ENCODE results near the gene HOXB1.

Gene HOXB1

DNA sequence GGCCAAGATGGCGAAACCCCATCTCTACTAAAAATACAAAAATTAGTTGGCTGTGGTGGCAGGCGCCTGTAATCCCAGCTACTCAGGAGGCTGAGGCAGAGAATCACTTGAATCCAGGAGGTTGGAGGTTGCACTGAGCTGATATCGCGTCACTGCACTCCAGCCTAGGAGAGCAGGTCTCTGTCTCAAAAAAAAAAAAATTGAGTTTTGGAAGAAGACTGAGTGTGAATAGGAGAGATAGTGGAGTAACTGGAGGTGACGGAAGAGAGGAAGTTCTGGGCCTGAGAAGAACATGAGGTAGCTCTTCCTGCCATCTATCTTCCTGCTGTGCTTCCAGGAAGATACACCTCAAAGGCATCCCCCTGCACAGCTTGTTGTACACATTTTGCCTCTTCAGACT lies 11.4 kb downstream of the HOXB1 start:
- TF ChIP-seq, protein P1, sequence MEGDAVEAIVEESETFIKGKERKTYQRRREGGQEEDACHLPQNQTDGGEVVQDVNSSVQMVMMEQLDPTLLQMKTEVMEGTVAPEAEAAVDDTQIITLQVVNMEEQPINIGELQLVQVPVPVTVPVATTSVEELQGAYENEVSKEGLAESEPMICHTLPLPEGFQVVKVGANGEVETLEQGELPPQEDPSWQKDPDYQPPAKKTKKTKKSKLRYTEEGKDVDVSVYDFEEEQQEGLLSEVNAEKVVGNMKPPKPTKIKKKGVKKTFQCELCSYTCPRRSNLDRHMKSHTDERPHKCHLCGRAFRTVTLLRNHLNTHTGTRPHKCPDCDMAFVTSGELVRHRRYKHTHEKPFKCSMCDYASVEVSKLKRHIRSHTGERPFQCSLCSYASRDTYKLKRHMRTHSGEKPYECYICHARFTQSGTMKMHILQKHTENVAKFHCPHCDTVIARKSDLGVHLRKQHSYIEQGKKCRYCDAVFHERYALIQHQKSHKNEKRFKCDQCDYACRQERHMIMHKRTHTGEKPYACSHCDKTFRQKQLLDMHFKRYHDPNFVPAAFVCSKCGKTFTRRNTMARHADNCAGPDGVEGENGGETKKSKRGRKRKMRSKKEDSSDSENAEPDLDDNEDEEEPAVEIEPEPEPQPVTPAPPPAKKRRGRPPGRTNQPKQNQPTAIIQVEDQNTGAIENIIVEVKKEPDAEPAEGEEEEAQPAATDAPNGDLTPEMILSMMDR (IDR thresholded peaks at IDR 0.05; ENCODE audit: extremely low read depth, insufficient read depth, missing control alignments): no peak
- DNase-seq (ENCODE audit: low spot score): no peak
- in situ Hi-C loops (cut with MboI; ENCODE audit: low pct_unique_long_range_greater_than_20kb, low sequenced_read_pairs, unreplicated experiment): no loop called here

GRCh38 chr17:48517478-48517877 lies 13.3 kb downstream of the HOXB1 start:
- no peak for DNase-seq (ENCODE audit: low spot score)
- in situ Hi-C loops (cut with MboI; ENCODE audit: low pct_unique_long_range_greater_than_20kb, low sequenced_read_pairs, unreplicated experiment): no loop called here
- TF ChIP-seq, protein P1 (IDR thresholded peaks at IDR 0.05; ENCODE audit: extremely low read depth, insufficient read depth, missing control alignments): no peak

DNA sequence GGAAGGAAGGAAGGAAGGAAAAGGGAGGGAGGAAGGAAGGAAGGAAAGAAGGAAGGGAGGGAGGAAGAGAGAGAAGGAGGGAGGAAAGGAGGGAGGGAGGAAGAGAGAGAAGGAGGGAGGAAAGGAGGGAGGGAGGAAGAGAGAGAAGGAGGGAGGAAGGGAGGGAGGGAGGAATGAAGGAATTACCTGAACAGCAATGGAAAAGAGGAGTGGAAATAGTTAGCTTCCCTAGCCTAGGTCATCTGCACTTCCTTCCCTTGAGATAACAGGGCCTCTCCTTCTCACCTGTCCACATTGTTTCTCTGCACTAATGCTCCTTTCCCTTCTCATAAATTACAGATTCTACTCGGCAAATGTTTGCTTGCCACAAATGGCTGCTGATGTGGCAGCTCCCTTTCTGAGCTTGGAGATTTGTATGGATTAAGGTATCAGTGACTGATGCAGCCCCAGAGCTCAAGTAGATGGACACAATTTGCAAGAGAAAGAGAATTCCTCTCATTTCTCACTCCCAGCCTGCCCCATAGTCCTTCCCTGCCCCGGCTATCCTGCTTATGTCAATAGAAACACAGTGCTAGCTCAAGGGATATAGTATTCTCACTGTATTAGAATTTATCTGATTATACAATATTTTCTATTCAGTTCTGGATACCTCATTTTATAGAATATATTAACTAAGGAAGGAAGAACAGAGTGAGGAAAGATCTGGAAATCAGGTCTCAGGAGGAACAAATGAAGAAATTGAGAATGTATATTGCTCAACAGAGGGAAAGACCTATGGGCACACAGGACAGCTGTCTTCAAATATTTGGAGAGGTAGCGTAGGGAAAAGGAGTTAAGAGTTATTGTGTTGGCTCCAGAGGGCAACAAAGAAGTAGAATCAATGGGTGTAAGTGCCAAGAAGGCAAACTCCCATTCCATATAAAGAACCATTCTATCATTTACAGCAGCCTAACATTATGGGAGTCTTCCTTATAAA lies 14.6 kb downstream of the HOXB1 start:
- TF ChIP-seq, protein P1 (IDR thresholded peaks at IDR 0.05; ENCODE audit: extremely low read depth, insufficient read depth, missing control alignments): no peak
- DNase-seq (ENCODE audit: low spot score): no peak
- in situ Hi-C loops (cut with MboI; ENCODE audit: low pct_unique_long_range_greater_than_20kb, low sequenced_read_pairs, unreplicated experiment): no loop called here

GRCh38 chr17:48514477-48514876 lies 16.3 kb downstream of the HOXB1 start:
- no peak for DNase-seq (ENCODE audit: low spot score)
- in situ Hi-C loops (cut with MboI; ENCODE audit: low pct_unique_long_range_greater_than_20kb, low sequenced_read_pairs, unreplicated experiment): no loop called here
- TF ChIP-seq, protein P1 (IDR thresholded peaks at IDR 0.05; ENCODE audit: extremely low read depth, insufficient read depth, missing control alignments): no peak

DNA sequence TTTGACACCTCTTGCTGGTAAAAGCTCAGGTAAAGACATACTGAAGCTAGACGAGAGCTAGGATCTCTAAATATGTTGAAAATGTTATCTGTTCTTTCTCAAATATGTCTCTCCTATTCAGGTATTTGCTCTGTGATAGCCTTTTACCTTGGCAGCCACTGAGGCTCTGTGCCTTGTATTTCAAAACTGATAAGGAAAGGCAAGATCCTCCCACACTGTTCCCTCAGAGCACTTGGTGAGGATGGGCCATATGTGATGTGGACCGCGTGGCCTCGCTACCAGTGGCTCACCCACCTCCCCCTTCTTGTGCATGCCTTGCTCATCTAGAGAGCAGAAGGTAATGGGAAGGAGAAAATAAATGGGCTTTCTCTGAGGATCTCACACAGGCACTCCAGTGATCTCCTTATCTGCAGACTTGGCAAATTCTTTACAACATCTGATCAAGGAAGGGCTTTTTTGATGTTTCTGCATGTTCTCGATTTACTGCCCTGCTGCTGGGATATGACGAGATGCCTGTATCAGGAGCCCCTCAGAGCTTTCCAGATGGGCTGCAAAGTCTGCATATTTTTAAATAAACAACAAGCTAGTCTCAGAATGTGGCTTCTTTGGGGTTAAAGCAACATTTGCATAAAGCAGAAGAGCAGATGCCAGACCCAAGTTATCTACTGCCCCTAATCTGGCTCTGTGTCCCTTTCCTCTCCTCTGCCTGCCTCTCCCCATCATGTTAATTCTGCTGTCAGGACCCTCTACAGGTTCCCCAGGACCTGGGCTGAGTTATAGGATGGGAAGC lies 16.9 kb downstream of the HOXB1 start:
- in situ Hi-C loops (cut with MboI; ENCODE audit: low pct_unique_long_range_greater_than_20kb, low sequenced_read_pairs, unreplicated experiment): no loop called here
- DNase-seq (ENCODE audit: low spot score): no peak
- TF ChIP-seq, protein P1 (IDR thresholded peaks at IDR 0.05; ENCODE audit: extremely low read depth, insufficient read depth, missing control alignments): no peak

- in situ Hi-C loops (cut with MboI; ENCODE audit: low pct_unique_long_range_greater_than_20kb, low sequenced_read_pairs, unreplicated experiment): no loop called here
- DNase-seq (ENCODE audit: low spot score): no peak
- TF ChIP-seq, protein P1 (IDR thresholded peaks at IDR 0.05; ENCODE audit: extremely low read depth, insufficient read depth, missing control alignments): no peak
Measured at GRCh38 chr17:48513097-48513496, 17.7 kb downstream of the HOXB1 start.

Measured in GM13977 (cell line).